Measurements from ENCODE around the gene FBXO31. TPM values are rescaled to one million over a fixed set of nuclear protein-coding genes. Genes with fewer than 3 reads are reported as not detected.

Gene FBXO31
- total RNA-seq, 1 donor: 21.3 TPM

DNA sequence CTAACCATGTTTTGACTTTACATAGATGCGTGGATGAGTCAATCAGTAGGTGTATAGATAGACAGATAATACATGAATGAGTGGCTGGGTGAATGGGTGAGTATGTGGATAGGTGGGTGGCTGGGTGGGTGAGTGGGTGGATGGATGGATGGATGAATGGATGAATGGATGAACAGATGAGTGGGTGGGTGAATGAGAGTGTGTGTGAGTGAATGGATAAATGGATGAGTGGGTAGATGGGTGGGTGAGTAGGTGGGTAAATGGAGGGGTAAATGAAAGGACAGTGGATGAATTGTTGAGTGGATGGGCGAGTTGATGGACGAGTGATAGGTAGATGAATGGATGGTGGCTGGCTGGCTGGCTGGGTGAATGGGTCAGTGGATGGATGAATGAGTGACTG is 89.6 kb downstream of the FBXO31 start:
- DNase-seq (ENCODE audit: low read depth in 2 of 3, low spot score in 2 of 3): no peak

DNA sequence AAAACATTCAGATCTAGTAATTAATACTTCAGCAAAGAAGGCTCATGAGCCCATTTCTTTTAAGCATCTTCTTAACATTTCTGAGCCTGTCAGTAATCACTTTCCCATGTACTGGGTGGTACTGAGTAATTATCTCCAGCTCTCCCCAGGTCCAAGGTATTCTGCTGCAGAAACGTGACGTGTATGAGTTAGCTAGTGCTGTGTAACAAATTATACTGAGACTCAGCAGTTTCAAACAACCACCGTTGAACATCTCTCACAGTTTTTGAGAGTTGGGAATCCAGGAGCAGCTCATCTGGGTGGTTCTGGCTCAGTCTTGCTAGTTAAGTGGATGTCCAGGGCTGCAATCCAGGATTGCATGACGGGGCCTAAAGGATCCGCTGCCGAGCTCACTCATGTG is 91.6 kb downstream of the FBXO31 start:
- DNase-seq (ENCODE audit: low read depth in 2 of 3, low spot score in 2 of 3): no peak

DNA sequence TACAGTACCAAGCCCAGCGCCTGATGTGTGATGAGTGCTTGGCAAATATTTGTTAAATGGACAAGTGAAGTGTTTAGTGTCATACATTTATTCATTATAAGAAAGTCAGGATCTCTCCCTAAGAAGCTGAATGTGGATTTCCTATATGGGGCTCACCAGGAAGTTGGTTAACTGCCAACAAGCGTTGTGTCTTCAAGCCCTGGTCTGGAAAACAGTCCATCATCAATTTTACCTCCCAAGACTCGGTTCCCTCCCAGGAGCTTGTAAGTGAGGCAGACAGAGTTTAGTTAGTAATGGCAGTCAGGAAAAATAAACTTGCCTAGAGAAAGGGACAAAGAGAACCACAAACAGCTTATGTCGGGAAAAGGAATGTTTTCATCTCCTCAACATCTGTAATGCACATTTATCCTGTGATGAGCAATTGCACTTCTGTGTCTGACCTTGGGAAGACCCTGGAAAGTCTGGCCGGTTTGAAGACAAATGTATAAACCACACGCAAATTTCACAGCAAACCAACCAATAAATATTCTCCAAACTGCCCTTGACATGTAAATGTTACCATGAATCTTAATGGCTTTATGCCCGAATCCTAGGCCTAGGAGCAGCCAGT is 94.7 kb downstream of the FBXO31 start:
- DNase-seq (ENCODE audit: low read depth in 2 of 3, low spot score in 2 of 3): no peak

DNA sequence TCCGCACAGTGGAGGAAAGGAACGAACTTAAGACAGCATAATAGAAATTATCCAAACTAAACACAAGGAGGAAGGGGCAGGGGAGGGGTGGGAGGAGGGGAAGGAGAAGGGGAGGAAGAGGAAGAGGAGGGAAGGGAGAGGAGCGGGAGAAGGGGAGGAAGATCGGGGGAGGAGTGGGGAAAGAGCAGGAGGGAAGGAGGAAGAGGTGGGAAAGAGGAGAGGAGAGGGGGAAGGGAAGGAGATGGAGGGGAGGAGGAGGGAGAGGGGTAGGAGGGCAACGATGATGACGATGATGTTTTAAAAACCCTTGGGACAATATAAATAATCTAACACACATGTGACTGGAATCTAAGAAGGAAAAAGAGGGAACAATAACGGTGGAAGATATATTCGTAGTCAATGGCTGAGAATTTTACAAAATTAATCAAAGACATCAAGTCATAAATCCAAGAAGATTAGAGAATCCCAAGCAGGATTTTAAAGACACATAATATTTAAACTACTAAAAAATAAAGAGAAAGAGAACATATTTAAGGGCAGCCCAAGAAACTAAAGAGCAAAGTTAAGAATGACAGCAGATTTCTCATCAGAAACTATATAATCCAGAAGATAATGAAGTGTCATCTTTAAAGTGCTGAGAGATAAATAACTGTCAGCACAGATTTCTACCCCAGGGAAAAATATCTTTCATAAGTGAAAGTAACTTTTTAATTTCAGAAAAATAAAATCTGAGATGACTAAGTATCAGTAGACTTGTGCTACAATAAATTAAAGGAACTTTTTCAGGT is 96.5 kb downstream of the FBXO31 start:
- no peak for DNase-seq (ENCODE audit: low read depth in 2 of 3, low spot score in 2 of 3)

DNA sequence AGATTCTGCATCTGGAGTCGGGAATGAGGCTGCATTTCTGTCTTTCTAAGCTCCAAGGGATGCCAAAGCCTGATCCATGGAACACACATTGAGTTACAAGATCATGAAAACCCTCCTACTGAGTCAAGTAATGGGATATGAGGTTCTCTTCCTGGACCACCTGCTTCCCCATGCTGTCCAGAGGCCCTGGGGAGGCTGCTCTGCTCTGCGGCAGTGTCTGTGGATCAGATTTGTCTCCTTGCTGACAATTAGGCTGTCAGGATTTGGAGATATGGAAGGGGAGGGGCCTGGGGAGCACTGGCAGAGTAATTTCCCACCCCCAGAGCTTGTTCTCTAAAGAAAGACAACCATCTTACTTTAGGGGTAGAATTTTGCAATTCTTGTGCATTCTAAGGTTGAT is 99.4 kb downstream of the FBXO31 start:
- DNase-seq (ENCODE audit: low read depth in 2 of 3, low spot score in 2 of 3): no peak

DNA sequence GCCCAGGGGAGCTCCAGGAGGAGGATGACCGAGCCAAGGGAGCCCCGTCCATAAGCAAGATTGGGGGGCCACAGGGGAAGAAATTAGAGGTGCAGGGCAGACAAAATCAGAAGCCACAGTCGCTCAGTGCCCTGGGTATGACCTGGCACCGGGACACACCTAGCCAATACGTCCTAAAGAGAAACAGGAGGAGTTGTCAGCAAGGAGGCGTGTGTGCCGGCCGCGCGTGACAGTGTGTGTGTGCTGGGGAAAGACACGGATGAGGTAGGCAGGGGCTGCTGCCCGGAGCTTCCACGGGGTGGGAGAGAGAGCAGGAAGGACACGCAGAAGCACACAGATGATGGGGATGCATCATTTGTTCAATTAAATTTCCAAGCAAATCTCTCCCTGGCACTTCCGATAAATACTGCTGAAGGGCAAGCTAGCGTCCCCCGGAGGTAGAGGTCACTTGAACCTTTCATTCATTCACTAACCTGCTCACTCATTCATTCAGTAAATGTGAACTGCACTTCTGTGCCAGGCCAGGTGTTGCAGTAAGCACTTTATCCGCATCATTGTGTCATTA is 104.4 kb downstream of the FBXO31 start:
- no peak for DNase-seq (ENCODE audit: low read depth in 2 of 3, low spot score in 2 of 3)

DNA sequence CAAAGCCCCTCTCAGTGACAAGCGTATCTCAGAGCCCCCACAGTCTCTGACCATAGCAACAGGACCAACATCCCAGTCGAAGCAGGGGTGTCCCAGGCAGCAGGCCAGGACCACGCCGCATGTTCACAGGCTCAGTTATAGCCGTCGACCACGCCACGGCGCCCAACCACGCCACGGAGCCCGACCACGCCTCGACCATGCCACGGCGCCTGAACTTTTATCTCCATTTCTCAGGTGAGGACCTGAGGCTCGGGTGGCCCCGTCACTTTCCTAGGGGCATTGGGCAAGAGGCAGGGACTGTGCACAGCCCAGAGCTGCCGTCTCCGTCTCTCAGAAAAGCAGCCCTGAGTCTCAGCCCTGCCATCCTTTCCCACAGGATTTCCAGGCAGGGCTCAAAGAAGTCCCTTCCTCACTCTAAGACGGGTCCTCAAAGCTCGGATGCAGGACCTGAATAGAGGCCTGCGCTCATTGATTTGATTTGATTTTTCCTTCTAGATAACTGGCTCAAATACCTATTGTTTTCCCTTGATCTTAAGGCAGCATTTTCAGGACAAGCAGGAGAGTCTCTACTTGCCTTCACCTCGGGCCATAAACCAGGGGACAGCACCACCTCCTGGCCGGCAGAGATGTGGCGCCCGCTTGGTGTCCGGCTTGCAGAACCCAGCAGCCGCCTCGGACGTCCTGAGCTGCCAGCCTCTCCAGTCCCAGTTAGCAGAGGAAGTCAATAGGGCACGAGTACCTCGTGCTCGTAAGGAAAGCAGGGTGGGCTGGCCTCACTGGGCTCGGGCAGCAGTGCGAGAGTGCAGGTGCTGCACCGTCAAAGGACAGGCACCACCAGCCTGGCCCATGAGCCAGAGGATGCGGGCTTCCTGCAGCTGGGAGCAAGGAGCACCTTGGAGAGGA is 105.1 kb downstream of the FBXO31 start:
- peak in 2 of 3 donors; percentile 54 to 76 for DNase-seq (ENCODE audit: low read depth in 2 of 3, low spot score in 2 of 3)

Other genes with a start within 250 kb of the FBXO31 start
- 3.0 TPM for gene C16orf95, start 66.4 kb downstream of the FBXO31 start, total RNA-seq
- 26.4 TPM for gene MAP1LC3B, start 8.6 kb upstream of the FBXO31 start, total RNA-seq
- gene ZCCHC14, start 109.2 kb upstream of the FBXO31 start, total RNA-seq: 7.0 TPM
- not detected for gene JPH3, start 218.7 kb upstream of the FBXO31 start, total RNA-seq